GM12878 (cell line): ENCODE results near the gene TOX2. TPM values are rescaled to one million over a fixed set of nuclear protein-coding genes. Genes with fewer than 3 reads are reported as not detected.

ENCODE experiments used
- ATAC-seq: fragments of 200-7000 bp; cut with Tn5 transposase; 3 replicates; pipeline ENCODE4 v1.9.1; 2020; ENCODE audit warnings: mild to moderate bottlenecking, moderate library complexity
- BruUV-seq: library from RNA; stranded (reverse); fragments of 400-500 nt; replicated peaks from 2 replicates; lab custom pipeline; 2021; lab: Mats Ljungman, UMichigan
- CTCF ChIA-PET: fragments of 300-600 bp; sonication (Branson Sonifier 250); formaldehyde crosslinking; extraction: SDS; loops from one replicate; lab custom pipeline; 2021; ENCODE audit warnings: inconsistent platforms; lab: Yijun Ruan, JAX
- POLR2A ChIA-PET: fragments of 350-600 bp; formaldehyde crosslinking; extraction: SDS; loops from one replicate; lab custom pipeline; 2021; ENCODE audit warnings: inconsistent platforms; lab: Charles Lee
- RAD21 ChIA-PET: fragments of 300-600 bp; sonication (Branson Sonifier 250); formaldehyde crosslinking; loops from one replicate; lab custom pipeline; 2023; ENCODE audit warnings: antibody characterized with exemption; ENCODE audit not compliant: unreplicated experiment; lab: Charles Lee
- SMC1A ChIA-PET: fragments of 300-600 bp; sonication (Branson Sonifier 250); formaldehyde crosslinking; loops from one replicate; lab custom pipeline; 2023; ENCODE audit not compliant: unreplicated experiment, uncharacterized antibody; lab: Charles Lee
- DNase-seq: peaks from one replicate; pipeline ENCODE4 v3.0.0-alpha.2; 2011; ENCODE audit warnings: low read depth, low spot score
- FAIRE-seq: peaks from 3 replicates; lab custom pipeline; 2011; peaks lifted over from hg19 to GRCh38; lab: Jason Lieb, UNC
- H2AFZ ChIP-seq: 2 replicates; pipeline ENCODE4 v1.6.0; 2011; ENCODE audit warnings: low read depth, low read length, control low read depth; ENCODE audit not compliant: control insufficient read depth
- H3K27ac ChIP-seq: 2 replicates; pipeline ENCODE4 v1.5.1; 2011; ENCODE audit warnings: control low read depth; ENCODE audit not compliant: control insufficient read depth, insufficient read depth
- H3K27me3 ChIP-seq, 2 experiments: replicated peaks in 1 of 2; 2 replicates each; pipeline versions ENCODE4 v1.6.0 to v1.6.1; 2011; ENCODE audit warnings: low read length in 1 of 2; ENCODE audit not compliant: control insufficient read depth in 2 of 2, insufficient read depth in 2 of 2
- H3K36me3 ChIP-seq, 2 experiments: 2 replicates each; pipeline ENCODE4 v1.5.1; 2011; ENCODE audit warnings: low read length in 1 of 2; ENCODE audit not compliant: control insufficient read depth in 2 of 2, insufficient read depth in 2 of 2
- H3K4me1 ChIP-seq: 2 replicates; pipeline ENCODE4 v1.6.1; 2011; ENCODE audit warnings: mild to moderate bottlenecking, low read length, moderate library complexity, mixed read lengths; ENCODE audit not compliant: control insufficient read depth, insufficient read depth
- H3K4me2 ChIP-seq: 2 replicates; pipeline ENCODE4 v1.6.0; 2011; ENCODE audit warnings: control low read depth; ENCODE audit not compliant: control insufficient read depth, insufficient read depth
- H3K4me3 ChIP-seq: fragments of 200-600 bp; sonication (generic); 2 replicates; pipeline ENCODE4 v1.5.1; 2016
- H3K79me2 ChIP-seq: 2 replicates; pipeline ENCODE4 v1.6.0; 2011; ENCODE audit warnings: low read length; ENCODE audit not compliant: control insufficient read depth, insufficient read depth
- H3K9ac ChIP-seq: 2 replicates; pipeline ENCODE4 v1.8.0; 2011; ENCODE audit warnings: low read length, control low read depth, mixed read lengths; ENCODE audit not compliant: control insufficient read depth, insufficient read depth
- H3K9me3 ChIP-seq: replicated peaks from 3 replicates; pipeline ENCODE4 v1.5.1; 2011; ENCODE audit warnings: mild to moderate bottlenecking, low read length; ENCODE audit not compliant: control insufficient read depth, insufficient read depth
- H4K20me1 ChIP-seq: 2 replicates; pipeline ENCODE4 v1.6.0; 2011; ENCODE audit not compliant: control insufficient read depth, insufficient read depth
- EGR1 ChIP-seq, 2 experiments: IDR thresholded peaks; 1 replicate in 1 of 2; 2 replicates in 1 of 2; pipeline ENCODE4 v1.6.1; 2011 to 2012; ENCODE audit warnings: low read depth in 2 of 2, low read length in 2 of 2, borderline replicate concordance in 1 of 2, mild to moderate bottlenecking in 1 of 2, moderate library complexity in 1 of 2
- HDAC2 ChIP-seq: fragments of 200-600 bp; sonication (generic); IDR thresholded peaks from 2 replicates; pipeline ENCODE4 v1.6.1; 2017
- IRF5 ChIP-seq: fragments of 450-650 bp; IDR thresholded peaks from 2 replicates; pipeline ENCODE4 v1.6.1; 2017; ENCODE audit warnings: borderline replicate concordance
- PAX5 ChIP-seq: IDR thresholded peaks from 2 replicates; pipeline ENCODE4 v1.6.1; 2011; ENCODE audit warnings: low read depth, low read length, borderline replicate concordance
- SIX5 ChIP-seq: IDR thresholded peaks from 2 replicates; pipeline ENCODE4 v1.6.1; 2011; ENCODE audit warnings: mild to moderate bottlenecking, low read depth, low read length, moderate library complexity; ENCODE audit not compliant: severe bottlenecking
- SP1 ChIP-seq: IDR thresholded peaks from one replicate; pipeline ENCODE4 v1.6.1; 2011; ENCODE audit warnings: low read depth, low read length
- STAT1 ChIP-seq: fragments of 450-650 bp; conservative IDR thresholded peaks from 2 replicates; pipeline ENCODE4 v1.6.1; 2014; ENCODE audit warnings: antibody characterized with exemption, mild to moderate bottlenecking
- WGBS: methylation state at CpG from one replicate; pipeline ENCODE4 v1.1.6; 2016; ENCODE audit warnings: low lambda C conversion rate; ENCODE audit not compliant: insufficient replicate concordance, insufficient coverage; ENCODE audit errors: missing lambda C conversion rate; 5-methylcytosine and 5-hydroxymethylcytosine counted together
- in situ Hi-C: fragments of 300-500 bp; cut with MboI; formaldehyde crosslinking; loops from 9 replicates; pipeline ENCODE4 v1.14.3; 2018; ENCODE audit warnings: mixed read lengths
- intact Hi-C: fragments of 100-400 bp; cut with micrococcal nuclease; formaldehyde crosslinking; loops from one replicate; pipeline ENCODE4 v1.14.2; 2022; ENCODE audit not compliant: unreplicated experiment
- polyA plus RNA-seq, 11 experiments: library from polyadenylated mRNA; depleted of rRNA in 4 of 11; unstranded in 6 of 11; stranded (reverse) in 5 of 11; fragments of >200 nt; fragmentation: Nextera tagmentation in 4 of 11; fragmentation: Illumina TruSeq in 1 of 11; extraction: Ambion mirVana in 4 of 11; extraction: Trizol in 1 of 11; gene quantifications; 1 replicate in 1 of 11; 2 replicates in 10 of 11; pipeline versions ENCODE4 v1.2.1 to v1.2.3, GENCODE V29; 2011 to 2016; ENCODE audit warnings: inconsistent platforms in 2 of 11, missing spikeins in 2 of 11, low read depth in 1 of 11
- total RNA-seq, 4 experiments: library from RNA; depleted of rRNA in 3 of 4; stranded (reverse); fragments of >200 nt in 3 of 4; fragmentation: Illumina TruSeq in 1 of 4; extraction: Trizol in 1 of 4; gene quantifications; 2 replicates each; pipeline versions ENCODE4 v1.2.1 to v1.2.3, GENCODE V29; 2013 to 2021

The TOX2 gene
- total and polyA plus RNA-seq, 10 of the 15 experiments (the other 5 are each of a cell fraction or from before 2014, with no cell fraction given), result 2.6 to 40.5 (median 7.9) TPM

- H3K79me2 ChIP-seq, result no peaks in the 10 kb centered on the region
- H3K4me2 ChIP-seq, result no peak overlapping the region
- no peak overlapping the region for H3K9ac ChIP-seq
- POLR2A ChIA-PET, result interaction anchor here (0.9 to 1.4 kb wide), 2 partner anchors 10 to 107 kb away, joined by 3 read pairs; no protein-coding TSS in a partner anchor
- no TSS peak for BruUV-seq
- 93% methylated on average over 7 of the region's 7 CpGs for WGBS
- peaks cover 18% of the 10 kb centered on the region for H3K4me1 ChIP-seq
- H3K9me3 ChIP-seq, result no peaks in the 10 kb centered on the region; the same call in 2 of the 3 replicates
- RAD21 ChIA-PET, result interaction anchor here (0.9 to 2.0 kb wide), 14 partner anchors 13 to 291 kb away, joined by 3 to 14 read pairs (median 6); no protein-coding TSS in a partner anchor
- H4K20me1 ChIP-seq, result no peaks in the 10 kb centered on the region
- SMC1A ChIA-PET, result interaction anchor here (0.7 to 4.0 kb wide), 18 partner anchors 9 to 278 kb away, joined by 3 to 17 read pairs (median 4); no protein-coding TSS in a partner anchor
- intact Hi-C loops, result no loop called here
- CTCF ChIA-PET, result interaction anchor here (0.8 to 2.0 kb wide), 7 partner anchors 9 to 278 kb away, joined by 3 to 9 read pairs (median 4); no protein-coding TSS in a partner anchor
- no peaks in the 10 kb centered on the region for H3K36me3 ChIP-seq
- in situ Hi-C loops, result no loop called here
- ATAC-seq (no peak), FAIRE-seq (no peak), DNase-seq (no peak)
- H3K27ac ChIP-seq, result no peak overlapping the region
- no peak overlapping the region for H3K4me3 ChIP-seq
- no peak overlapping the region for H2AFZ ChIP-seq
- no peak for TF ChIP-seq IRF5
- TF ChIP-seq SIX5, result no peak
- no peak for TF ChIP-seq SP1
- no peak for TF ChIP-seq HDAC2
- no peak for TF ChIP-seq EGR1 (IDR thresholded peaks at IDR 0.05; ENCODE audit: borderline replicate concordance in 1 of 2, low read depth in 2 of 2, low read length in 2 of 2)
- no peak for TF ChIP-seq PAX5
- no peak for TF ChIP-seq STAT1
- no peaks in the 10 kb centered on the region for H3K27me3 ChIP-seq
Observed at GRCh38 chr20:44028003-44028730, 113.5 kb downstream of the TOX2 start.
